Body of pancreas (tissue), 4 donors: ENCODE results near the gene GPRIN2.

Experiments used
- CTCF ChIP-seq, 7 experiments: fragments of 450-650 bp in 4 of 7; fragments of 200-600 bp in 3 of 7; sonication (generic) in 3 of 7; IDR thresholded peaks; one replicate each; pipeline ENCODE4 v1.5.1; 2016 to 2019; ENCODE audit warnings: antibody characterized with exemption in 7 of 7
- POLR2A ChIP-seq, 3 donors: fragments of 450-650 bp; IDR thresholded peaks; one replicate each; pipeline ENCODE4 v1.6.1; 2016; ENCODE audit warnings: antibody characterized with exemption in 3 of 3, mild to moderate bottlenecking in 2 of 3

- TF ChIP-seq CTCF (IDR thresholded peaks at IDR 0.05) (no peak), POLR2A (IDR thresholded peaks at IDR 0.05) (no peak)
Observed at GRCh38 chr10:46536781-46537180, 19.7 kb downstream of the GPRIN2 start.
